Lung (tissue), 13 donors: ENCODE data around the gene MMS19. TPM values are rescaled to one million over a fixed set of nuclear protein-coding genes. Genes with fewer than 3 reads are reported as not detected.

Experiments
- ATAC-seq: fragments of 200-7000 bp; cut with Tn5 transposase; one replicate; pipeline ENCODE4 v1.9.1; 2020; ENCODE audit warnings: moderate number of reproducible peaks; ENCODE audit not compliant: insufficient read depth, low FRiP score
- DNase-seq, 3 donors: peaks; one replicate each; pipeline ENCODE4 v3.0.0-alpha.2; 2013 to 2017
- H3K27ac ChIP-seq, 2 donors: one replicate each; pipeline ENCODE4 v1.5.1; 2013; ENCODE audit warnings: mild to moderate bottlenecking in 2 of 2, moderate library complexity in 2 of 2, control low read depth in 1 of 2, inconsistent platforms in 1 of 2, low read depth in 1 of 2, low read length in 1 of 2
- H3K27me3 ChIP-seq, 3 donors: one replicate each; pipeline ENCODE4 v1.5.1; 2013; ENCODE audit warnings: low read length in 2 of 3; ENCODE audit not compliant: control insufficient read depth in 3 of 3, insufficient read depth in 3 of 3
- H3K36me3 ChIP-seq, 4 donors: one replicate each; pipeline ENCODE4 v1.5.1; 2013; ENCODE audit warnings: low read length in 4 of 4, mild to moderate bottlenecking in 1 of 4, moderate library complexity in 1 of 4; ENCODE audit not compliant: control insufficient read depth in 4 of 4, insufficient read depth in 4 of 4
- H3K4me1 ChIP-seq, 5 donors: one replicate each; pipeline ENCODE4 v1.5.1; 2013; ENCODE audit warnings: low read length in 5 of 5, mild to moderate bottlenecking in 2 of 5, moderate library complexity in 1 of 5; ENCODE audit not compliant: control insufficient read depth in 5 of 5, insufficient read depth in 5 of 5
- H3K4me3 ChIP-seq: one replicate; pipeline ENCODE4 v1.5.1; 2013; ENCODE audit warnings: mild to moderate bottlenecking, control low read depth, moderate library complexity
- H3K9ac ChIP-seq, 2 donors: one replicate each; pipeline ENCODE4 v1.5.1; 2013; ENCODE audit warnings: low read length in 2 of 2, control low read depth in 1 of 2; ENCODE audit not compliant: insufficient read depth in 1 of 2
- H3K9me3 ChIP-seq, 4 donors: one replicate each; pipeline ENCODE4 v1.5.1; 2013; ENCODE audit warnings: low read length in 3 of 4, mild to moderate bottlenecking in 1 of 4, moderate library complexity in 1 of 4; ENCODE audit not compliant: control insufficient read depth in 4 of 4, insufficient read depth in 3 of 4
- WGBS, 2 donors: extraction: QIAGEN DNeasy Blood & Tissue Kit; methylation state at CpG; one replicate each; pipeline ENCODE4 v1.1.7; 2013; 5-methylcytosine and 5-hydroxymethylcytosine counted together
- polyA plus RNA-seq, 2 donors: library from polyadenylated mRNA; stranded (reverse); fragments of 200-250 nt; gene quantifications; one replicate each; pipeline ENCODE4 v1.2.1, GENCODE V29; 2013
- small RNA-seq: library from RNA; depleted of rRNA; stranded (forward); fragments of <200 nt; gene quantifications from one replicate; pipeline ENCODE3, GENCODE V24; 2014; ENCODE audit warnings: low replicate concordance
- total RNA-seq, 2 donors: library from RNA; depleted of rRNA in 1 of 2; stranded (reverse); fragments of >200 nt in 1 of 2; gene quantifications; one replicate each; pipeline ENCODE4 v1.2.1, GENCODE V29; 2014 to 2021
- TF ChIP-seq, protein P1 (sequence below): IDR thresholded peaks from 2 replicates; pipeline ENCODE4 v1.5.1; 2012; ENCODE audit warnings: mild to moderate bottlenecking; ENCODE audit errors: control extremely low read depth, extremely low read depth
- donor health status: control.
- donor health status: control.
- donor health status: Bipolar disorder and iron deficiency.
- donor health status: healthy.
- donor health status: DM: yes; HTN: yes; CAD: no.

MMS19 gene
- total and polyA plus RNA-seq, 4 donors, result 39.9 to 74.5 (median 62.5) TPM

GRCh38 chr10:97411406-97411805 lies 86.8 kb downstream of the MMS19 start:
- TF ChIP-seq, protein P1, sequence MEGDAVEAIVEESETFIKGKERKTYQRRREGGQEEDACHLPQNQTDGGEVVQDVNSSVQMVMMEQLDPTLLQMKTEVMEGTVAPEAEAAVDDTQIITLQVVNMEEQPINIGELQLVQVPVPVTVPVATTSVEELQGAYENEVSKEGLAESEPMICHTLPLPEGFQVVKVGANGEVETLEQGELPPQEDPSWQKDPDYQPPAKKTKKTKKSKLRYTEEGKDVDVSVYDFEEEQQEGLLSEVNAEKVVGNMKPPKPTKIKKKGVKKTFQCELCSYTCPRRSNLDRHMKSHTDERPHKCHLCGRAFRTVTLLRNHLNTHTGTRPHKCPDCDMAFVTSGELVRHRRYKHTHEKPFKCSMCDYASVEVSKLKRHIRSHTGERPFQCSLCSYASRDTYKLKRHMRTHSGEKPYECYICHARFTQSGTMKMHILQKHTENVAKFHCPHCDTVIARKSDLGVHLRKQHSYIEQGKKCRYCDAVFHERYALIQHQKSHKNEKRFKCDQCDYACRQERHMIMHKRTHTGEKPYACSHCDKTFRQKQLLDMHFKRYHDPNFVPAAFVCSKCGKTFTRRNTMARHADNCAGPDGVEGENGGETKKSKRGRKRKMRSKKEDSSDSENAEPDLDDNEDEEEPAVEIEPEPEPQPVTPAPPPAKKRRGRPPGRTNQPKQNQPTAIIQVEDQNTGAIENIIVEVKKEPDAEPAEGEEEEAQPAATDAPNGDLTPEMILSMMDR, result no peak
- DNase-seq, result no peak
- Histone ChIP-seq H3K9ac (no peak overlapping the region), H3K27ac (no peak overlapping the region), H3K9me3 (no peaks in the 10 kb centered on the region), H3K27me3 (no peaks in the 10 kb centered on the region), H3K36me3 (no peaks in the 10 kb centered on the region), H3K4me1 (peaks cover 0 to 4% (median 0%) of the 10 kb centered on the region in 5 donors), H3K4me3 (no peak overlapping the region)
- 61 to 70% methylated on average over 4 of the region's 4 CpGs for WGBS, 2 donors
- no peak for ATAC-seq

GRCh38 chr10:97408496-97408992 lies 89.7 kb downstream of the MMS19 start:
- TF ChIP-seq, protein P1, result no peak
- Histone ChIP-seq H3K27ac (peak overlapping the region in 1 of 2 donors; percentile 12), H3K9me3 (no peaks in the 10 kb centered on the region), H3K36me3 (no peaks in the 10 kb centered on the region), H3K4me1 (peaks cover 0 to 4% (median 0%) of the 10 kb centered on the region in 5 donors), H3K4me3 (no peak overlapping the region), H3K27me3 (no peaks in the 10 kb centered on the region), H3K9ac (no peak overlapping the region)
- DNase-seq (no peak), ATAC-seq (peak; percentile 12)
- WGBS, 2 donors, result 31 to 56% methylated on average over 10 of the region's 10 CpGs

Small RNA genes lying within 50 kb of the gene (small RNA-seq; reads per million reads assigned to genes)
- gene RF00019, result not detected

Other genes starting within 250 kb of the MMS19 start
- gene ARHGAP19, start 205.8 kb downstream of the MMS19 start, total RNA-seq, result 10 to 100 TPM; 10.0 to 20.4 TPM
- 1 to 10 TPM; 1.9 to 6.9 TPM for gene ARHGAP19, start 205.8 kb downstream of the MMS19 start, polyA plus RNA-seq
- 10 to 100 TPM in 1 of 2 donors, 1 to 10 TPM in 1; 4.0 to 10.9 TPM for gene FRAT1, start 179.2 kb downstream of the MMS19 start, total RNA-seq
- gene FRAT1, start 179.2 kb downstream of the MMS19 start, polyA plus RNA-seq, result 10 to 100 TPM in 1 of 2 donors, 1 to 10 TPM in 1; 2.3 to 14.3 TPM
- 10 to 100 TPM; 12.5 to 22.0 TPM for gene FRAT2, start 163.7 kb downstream of the MMS19 start, total RNA-seq
- gene FRAT2, start 163.7 kb downstream of the MMS19 start, polyA plus RNA-seq, result 10 to 100 TPM in 1 of 2 donors, 1 to 10 TPM in 1; 7.0 to 25.9 TPM
- gene RRP12, start 97.1 kb downstream of the MMS19 start, total RNA-seq, result 10 to 100 TPM; 12.7 to 44.2 TPM
- gene RRP12, start 97.1 kb downstream of the MMS19 start, polyA plus RNA-seq, result 10 to 100 TPM; 18.9 to 24.6 TPM
- gene PGAM1, start 72.2 kb downstream of the MMS19 start, total RNA-seq, result 100 to 1,000 TPM in 1 of 2 donors, 10 to 100 TPM in 1; 81.2 to 192 TPM
- gene PGAM1, start 72.2 kb downstream of the MMS19 start, polyA plus RNA-seq, result 100 to 1,000 TPM in 1 of 2 donors, 10 to 100 TPM in 1; 49.1 to 280 TPM
- gene EXOSC1, start 52.4 kb downstream of the MMS19 start, total RNA-seq, result 10 to 100 TPM; 28.7 to 30.2 TPM
- gene EXOSC1, start 52.4 kb downstream of the MMS19 start, polyA plus RNA-seq, result 10 to 100 TPM; 31.3 to 60.3 TPM
- 10 to 100 TPM; 35.5 to 63.3 TPM for gene ZDHHC16, start 52.2 kb downstream of the MMS19 start, total RNA-seq
- 10 to 100 TPM; 44.2 to 53.7 TPM for gene ZDHHC16, start 52.2 kb downstream of the MMS19 start, polyA plus RNA-seq
- 10 to 100 TPM; 26.3 to 44.1 TPM for gene UBTD1, start 502 bp upstream of the MMS19 start, total RNA-seq
- gene UBTD1, start 502 bp upstream of the MMS19 start, polyA plus RNA-seq, result 10 to 100 TPM; 41.8 to 70.4 TPM
- gene ANKRD2, start 74.4 kb upstream of the MMS19 start, total RNA-seq, result 1 to 10 TPM in 1 of 2 donors, not detected in 1; 3.1 TPM
- gene ANKRD2, start 74.4 kb upstream of the MMS19 start, polyA plus RNA-seq, result 1 to 10 TPM; 1.2 to 3.0 TPM
- gene HOGA1, start 86.0 kb upstream of the MMS19 start, total RNA-seq, result 1 to 10 TPM in 1 of 2 donors, under 1 TPM in 1; 0.63 to 2.3 TPM
- gene HOGA1, start 86.0 kb upstream of the MMS19 start, polyA plus RNA-seq, result under 1 TPM; 0.30 to 0.91 TPM
- gene C10orf62, start 91.3 kb upstream of the MMS19 start, total RNA-seq, result under 1 TPM in 1 of 2 donors, not detected in 1; 0.21 TPM
- not detected for gene C10orf62, start 91.3 kb upstream of the MMS19 start, polyA plus RNA-seq
- 10 to 100 TPM in 1 of 2 donors, 1 to 10 TPM in 1; 5.7 to 16.1 TPM for gene MORN4, start 135.1 kb upstream of the MMS19 start, total RNA-seq
- gene MORN4, start 135.1 kb upstream of the MMS19 start, polyA plus RNA-seq, result 1 to 10 TPM; 4.1 to 8.3 TPM
- 10 to 100 TPM; 15.0 to 22.4 TPM for gene PI4K2A, start 142.2 kb upstream of the MMS19 start, total RNA-seq
- 10 to 100 TPM; 12.3 to 14.6 TPM for gene PI4K2A, start 142.2 kb upstream of the MMS19 start, polyA plus RNA-seq
- 10 to 100 TPM; 16.8 to 26.8 TPM for gene AVPI1, start 188.8 kb upstream of the MMS19 start, total RNA-seq
- 10 to 100 TPM; 15.1 to 18.9 TPM for gene AVPI1, start 188.8 kb upstream of the MMS19 start, polyA plus RNA-seq
- 10 to 100 TPM; 22.3 to 57.9 TPM for gene MARVELD1, start 215.3 kb upstream of the MMS19 start, total RNA-seq
- gene MARVELD1, start 215.3 kb upstream of the MMS19 start, polyA plus RNA-seq, result 10 to 100 TPM; 15.7 to 26.0 TPM
- gene ZFYVE27, start 238.7 kb upstream of the MMS19 start, total RNA-seq, result 10 to 100 TPM; 30.9 to 33.9 TPM
- 10 to 100 TPM; 21.1 to 22.7 TPM for gene ZFYVE27, start 238.7 kb upstream of the MMS19 start, polyA plus RNA-seq